ENCODE data around the gene C2orf42. TPM values are rescaled to one million over a fixed set of nuclear protein-coding genes. Genes with fewer than 3 reads are reported as not detected.

C2orf42 gene
- total RNA-seq, 1 donor = 33.7 TPM

GRCh38 chr2:70126413-70126812 lies 64.4 kb downstream of the C2orf42 start:
- no peak for TF ChIP-seq CTCF (IDR thresholded peaks at IDR 0.05; ENCODE audit: insufficient read depth, low read depth, low read length)
- no peak for DNase-seq (ENCODE audit: low read depth)
- H3K4me3 ChIP-seq (ENCODE audit: low read depth, low read length) = no peak overlapping the region

GRCh38 chr2:70125498-70125898 lies 65.3 kb downstream of the C2orf42 start:
- H3K4me3 ChIP-seq (ENCODE audit: low read depth, low read length) = peak overlapping the region; percentile 52
- DNase-seq (ENCODE audit: low read depth) = no peak
- no peak for TF ChIP-seq CTCF (IDR thresholded peaks at IDR 0.05; ENCODE audit: insufficient read depth, low read depth, low read length)

- DNase-seq (ENCODE audit: low read depth) = peak; percentile 70
- peak overlapping the region; percentile 52 for H3K4me3 ChIP-seq (ENCODE audit: low read depth, low read length)
- no peak for TF ChIP-seq CTCF (IDR thresholded peaks at IDR 0.05; ENCODE audit: insufficient read depth, low read depth, low read length)
These were observed 65.8 kb downstream of the C2orf42 start for GRCh38 chr2:70124983-70125480.

GRCh38 chr2:70123829-70124116 lies 67.0 kb downstream of the C2orf42 start:
- TF ChIP-seq CTCF (IDR thresholded peaks at IDR 0.05; ENCODE audit: insufficient read depth, low read depth, low read length) = no peak
- peak overlapping the region; percentile 53 for H3K4me3 ChIP-seq (ENCODE audit: low read depth, low read length)
- no peak for DNase-seq (ENCODE audit: low read depth)

- DNase-seq (ENCODE audit: low read depth) = peak; percentile 77
- TF ChIP-seq CTCF (IDR thresholded peaks at IDR 0.05; ENCODE audit: insufficient read depth, low read depth, low read length) = no peak
- no peak overlapping the region for H3K4me3 ChIP-seq (ENCODE audit: low read depth, low read length)
These were observed 67.6 kb downstream of the C2orf42 start for GRCh38 chr2:70123051-70123828.

GRCh38 chr2:70122470-70122869 lies 68.3 kb downstream of the C2orf42 start:
- no peak overlapping the region for H3K4me3 ChIP-seq (ENCODE audit: low read depth, low read length)
- TF ChIP-seq CTCF (IDR thresholded peaks at IDR 0.05; ENCODE audit: insufficient read depth, low read depth, low read length) = no peak
- no peak for DNase-seq (ENCODE audit: low read depth)
